Measurements from ENCODE around the gene GDI1.

DNA sequence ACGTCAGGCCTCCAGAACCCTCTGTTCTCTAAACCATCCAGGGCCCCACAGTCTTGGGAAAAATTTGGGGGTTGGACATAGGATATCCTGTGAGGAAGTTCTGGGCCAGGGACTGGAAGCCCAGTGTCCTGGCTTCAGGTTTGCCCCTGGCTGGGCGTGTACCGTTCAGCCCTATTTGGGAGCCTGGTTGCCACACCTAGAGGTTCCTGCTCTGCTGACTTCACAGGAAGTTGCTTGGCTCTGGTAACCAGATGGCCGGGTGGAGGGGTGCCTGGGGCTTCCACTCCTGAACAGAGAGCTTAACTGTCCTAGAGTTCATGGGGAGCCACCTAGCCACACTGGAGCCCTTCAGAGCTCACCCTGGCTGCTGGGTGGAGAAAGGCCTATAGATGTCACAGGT, 24.5 kb upstream of the GDI1 start:
- TF ChIP-seq POLR2A (IDR thresholded peaks at IDR 0.05) (no peak), EP300 (IDR thresholded peaks at IDR 0.05) (no peak)
- TF ChIP-seq, protein P1, sequence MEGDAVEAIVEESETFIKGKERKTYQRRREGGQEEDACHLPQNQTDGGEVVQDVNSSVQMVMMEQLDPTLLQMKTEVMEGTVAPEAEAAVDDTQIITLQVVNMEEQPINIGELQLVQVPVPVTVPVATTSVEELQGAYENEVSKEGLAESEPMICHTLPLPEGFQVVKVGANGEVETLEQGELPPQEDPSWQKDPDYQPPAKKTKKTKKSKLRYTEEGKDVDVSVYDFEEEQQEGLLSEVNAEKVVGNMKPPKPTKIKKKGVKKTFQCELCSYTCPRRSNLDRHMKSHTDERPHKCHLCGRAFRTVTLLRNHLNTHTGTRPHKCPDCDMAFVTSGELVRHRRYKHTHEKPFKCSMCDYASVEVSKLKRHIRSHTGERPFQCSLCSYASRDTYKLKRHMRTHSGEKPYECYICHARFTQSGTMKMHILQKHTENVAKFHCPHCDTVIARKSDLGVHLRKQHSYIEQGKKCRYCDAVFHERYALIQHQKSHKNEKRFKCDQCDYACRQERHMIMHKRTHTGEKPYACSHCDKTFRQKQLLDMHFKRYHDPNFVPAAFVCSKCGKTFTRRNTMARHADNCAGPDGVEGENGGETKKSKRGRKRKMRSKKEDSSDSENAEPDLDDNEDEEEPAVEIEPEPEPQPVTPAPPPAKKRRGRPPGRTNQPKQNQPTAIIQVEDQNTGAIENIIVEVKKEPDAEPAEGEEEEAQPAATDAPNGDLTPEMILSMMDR (IDR thresholded peaks at IDR 0.05) = no peak

Measured in sigmoid colon (tissue), 4 donors.